H54 (cell line): Measurements from ENCODE around the gene PDXP.
"Not testable (repeated sequence)": the region's sequence is repeated elsewhere in the genome, so short reads cannot be mapped to it uniquely, and the experiment has no call there.

ENCODE experiments used
- DNase-seq: peaks from one replicate; pipeline ENCODE4 v3.0.0; 2011; ENCODE audit warnings: low spot score, mixed read lengths; ENCODE audit not compliant: insufficient read length
- FAIRE-seq: peaks from 3 replicates; lab custom pipeline; 2011; peaks lifted over from hg19 to GRCh38; lab: Jason Lieb, UNC
- POLR2A ChIP-seq: IDR thresholded peaks from 2 replicates; pipeline ENCODE4 v1.6.1; 2011; ENCODE audit warnings: low read depth, mild to moderate bottlenecking, low read length

The PDXP gene

GRCh38 chr22:37678372-37678771, 19.8 kb downstream of the PDXP start:
- no peak for TF ChIP-seq POLR2A
- no peak for FAIRE-seq
- no peak for DNase-seq

- FAIRE-seq (no peak), DNase-seq (no peak)
- no peak for TF ChIP-seq POLR2A
Measured at GRCh38 chr22:37679670-37680069, 21.1 kb downstream of the PDXP start.

GRCh38 chr22:37680191-37680851, 21.8 kb downstream of the PDXP start:
- no peak for TF ChIP-seq POLR2A
- no peak for DNase-seq
- no peak for FAIRE-seq

- no peak for DNase-seq
- FAIRE-seq = no peak
- no peak; the same call in 1 of the 2 replicates for TF ChIP-seq POLR2A
Measured at GRCh38 chr22:37681001-37681424, 22.5 kb downstream of the PDXP start.

- no peak for FAIRE-seq
- peak; percentile 42 for DNase-seq
- TF ChIP-seq POLR2A = no peak
Measured at GRCh38 chr22:37681556-37682049, 23.1 kb downstream of the PDXP start.

- FAIRE-seq (no peak), DNase-seq (no peak)
- TF ChIP-seq POLR2A = no peak
Measured at GRCh38 chr22:37684803-37685615, 26.5 kb downstream of the PDXP start.

GRCh38 chr22:37686002-37686982, 27.8 kb downstream of the PDXP start, which contains the start of gene NOL12:
NOL12 (plus strand) TSS chr22:37686343; CDS start chr22:37686393, 50 bp downstream.
- no peak for FAIRE-seq
- no peak; the same call in 1 of the 2 replicates for TF ChIP-seq POLR2A
- peak; percentile 57 for DNase-seq

- TF ChIP-seq POLR2A = no peak
- DNase-seq = no peak
- FAIRE-seq = no peak
Measured at GRCh38 chr22:37690407-37690806, 31.9 kb downstream of the PDXP start.

GRCh38 chr22:37690901-37691504, 32.5 kb downstream of the PDXP start:
- FAIRE-seq = no peak
- no peak for TF ChIP-seq POLR2A

GRCh38 chr22:37692627-37693285, 34.2 kb downstream of the PDXP start:
- DNase-seq (no peak), FAIRE-seq (no peak)
- TF ChIP-seq POLR2A = no peak

More at GRCh38 chr22:37690901-37691504, 32.5 kb downstream of the PDXP start:
- no peak for DNase-seq

- not testable (repeated sequence) for FAIRE-seq
Measured at GRCh38 chr22:37694131-37694530, 35.6 kb downstream of the PDXP start.

GRCh38 chr22:37696260-37696656, 37.7 kb downstream of the PDXP start:
- not testable (repeated sequence) for FAIRE-seq, DNase-seq

More at GRCh38 chr22:37694131-37694530, 35.6 kb downstream of the PDXP start:
- not testable (repeated sequence) for DNase-seq
